ENCODE data around the gene ATP1B2. TPM values are rescaled to one million over a fixed set of nuclear protein-coding genes. Genes with fewer than 3 reads are reported as not detected.

The ATP1B2 gene
- polyA plus RNA-seq, 2 of the 4 experiments (the other 2 are of a cell fraction), result 0.10 to 0.16 TPM

- TF ChIP-seq HOXA7 (CRISPR knock-in tag; IDR thresholded peaks at IDR 0.05), result no peak
- 0 out of 2 replicates have a peak, but pooled peaks have one; percentile 1 for TF ChIP-seq MAZ (IDR thresholded peaks at IDR 0.05; ENCODE audit: borderline replicate concordance, low read depth, low read length)
- no peak for TF ChIP-seq KDM5A (IDR thresholded peaks at IDR 0.05)
- TF ChIP-seq RFX5 (IDR thresholded peaks at IDR 0.05), result no peak
- TF ChIP-seq CHD2 (IDR thresholded peaks at IDR 0.05; ENCODE audit: low read length, partially characterized antibody), result no peak
- 0 out of 2 replicates have a peak, but pooled peaks have one; percentile 5 for TF ChIP-seq BHLHE40 (IDR thresholded peaks at IDR 0.05; ENCODE audit: low read depth, low read length)
- TF ChIP-seq POLR2A (IDR thresholded peaks at IDR 0.05; ENCODE audit: low read length), result peak; percentile 34; the same call in 1 of the 2 replicates
Measured at GRCh38 chr17:7615265-7615747, 35.4 kb upstream of the ATP1B2 start (continued).

- CTCF ChIA-PET, result interaction anchor here (0.7 to 14.2 kb wide), 7 partner anchors 8 to 69 kb away, joined by 3 to 130 read pairs (median 9); partner anchors contain the start of genes SAT2, SHBG, TP53 and WRAP53
- Histone ChIP-seq H3K4me3 (no peak overlapping the region), H3K9me3 (no peaks in the 10 kb centered on the region), H3K27ac (no peak overlapping the region), H3K4me2 (no peak overlapping the region), H3K4me1 (no peaks in the 10 kb centered on the region)
- DNase-seq (ENCODE audit: low read depth in 1 of 2, low spot score in 1 of 2), result no peak
- TF ChIP-seq ZSCAN20 (CRISPR knock-in tag; IDR thresholded peaks at IDR 0.05) (no peak), HOXB13 (CRISPR knock-in tag; IDR thresholded peaks at IDR 0.05; ENCODE audit: low read depth) (no peak), CHD4 (IDR thresholded peaks at IDR 0.05; ENCODE audit: borderline replicate concordance) (no peak), RAD21 (conservative IDR thresholded peaks at IDR 0.05 in 1 of 2, IDR thresholded peaks at IDR 0.05 in 1 of 2) (no peak), CEBPB (IDR thresholded peaks at IDR 0.05) (no peak), NFE2L2 (conservative IDR thresholded peaks at IDR 0.05; ENCODE audit: low read length) (no peak), SMC3 (IDR thresholded peaks at IDR 0.05) (no peak), JUNB (IDR thresholded peaks at IDR 0.05) (no peak)
- POLR2A ChIA-PET, result interaction anchor here (0.6 kb wide), 1 partner anchor 104 kb away, joined by 5 read pairs; no protein-coding TSS in a partner anchor
- ATAC-seq, result no peak
- WGBS (ENCODE audit: missing lambda C conversion rate), result 79% methylated on average over 5 of the region's 5 CpGs
- no peak for FAIRE-seq
Measured at GRCh38 chr17:7618608-7619007, 32.1 kb upstream of the ATP1B2 start.

- H3K9me3 ChIP-seq, result no peaks in the 10 kb centered on the region
- H3K4me2 ChIP-seq, result no peak overlapping the region
- ChIA-PET CTCF (interaction anchor here (1.0 to 14.2 kb wide), 5 partner anchors 13 to 96 kb away, joined by 3 to 130 read pairs (median 8); partner anchors contain the start of genes DNAH2, SHBG and TP53), POLR2A (interaction anchor here (1.0 kb wide), 1 partner anchor 37 kb away, joined by 5 read pairs; the partner anchor contains the start of gene MPDU1)
- no peak overlapping the region for H3K27ac ChIP-seq
- no peak overlapping the region for H3K4me3 ChIP-seq
- DNase-seq (ENCODE audit: low read depth in 1 of 2, low spot score in 1 of 2), result no peak
- TF ChIP-seq CHD4 (IDR thresholded peaks at IDR 0.05; ENCODE audit: borderline replicate concordance) (no peak), RFX5 (IDR thresholded peaks at IDR 0.05) (no peak), POLR2A (IDR thresholded peaks at IDR 0.05; ENCODE audit: low read length) (no peak), ELK1 (IDR thresholded peaks at IDR 0.05; ENCODE audit: low read depth, low read length) (no peak), ZFP36 (IDR thresholded peaks at IDR 0.05; ENCODE audit: borderline replicate concordance, partially characterized antibody) (no peak), FOXS1 (CRISPR knock-in tag; IDR thresholded peaks at IDR 0.05) (no peak), RNF2 (IDR thresholded peaks at IDR 0.05; ENCODE audit: borderline replicate concordance, low read depth) (no peak), FOSL2 (IDR thresholded peaks at IDR 0.05) (no peak), FOSL2 (CRISPR knock-in tag; IDR thresholded peaks at IDR 0.05) (no peak), ATOH8 (CRISPR knock-in tag; IDR thresholded peaks at IDR 0.05; ENCODE audit: low read depth) (no peak), E2F6 (IDR thresholded peaks at IDR 0.05; ENCODE audit: borderline replicate concordance, low read depth) (no peak), ZC3H11A (IDR thresholded peaks at IDR 0.05) (no peak), EHMT2 (IDR thresholded peaks at IDR 0.05; ENCODE audit: low read depth) (no peak), RAD21 (conservative IDR thresholded peaks at IDR 0.05 in 1 of 2, IDR thresholded peaks at IDR 0.05 in 1 of 2) (no peak), HOXB13 (CRISPR knock-in tag; IDR thresholded peaks at IDR 0.05; ENCODE audit: low read depth) (no peak), BCL3 (IDR thresholded peaks at IDR 0.05) (no peak), FOSB (CRISPR knock-in tag; IDR thresholded peaks at IDR 0.05) (no peak), GATA3 (IDR thresholded peaks at IDR 0.05; ENCODE audit: borderline replicate concordance) (no peak), JUN (IDR thresholded peaks at IDR 0.05) (no peak), KDM5A (IDR thresholded peaks at IDR 0.05) (no peak)
- 85% methylated on average over 8 of the region's 8 CpGs for WGBS (ENCODE audit: missing lambda C conversion rate)
- no peak for ATAC-seq
- H3K4me1 ChIP-seq, result no peaks in the 10 kb centered on the region
- FAIRE-seq, result no peak
Measured at GRCh38 chr17:7620835-7621234, 29.9 kb upstream of the ATP1B2 start.

Data from A549 (cell line).